ENCODE results near the gene TM4SF1.

The TM4SF1 gene

DNA sequence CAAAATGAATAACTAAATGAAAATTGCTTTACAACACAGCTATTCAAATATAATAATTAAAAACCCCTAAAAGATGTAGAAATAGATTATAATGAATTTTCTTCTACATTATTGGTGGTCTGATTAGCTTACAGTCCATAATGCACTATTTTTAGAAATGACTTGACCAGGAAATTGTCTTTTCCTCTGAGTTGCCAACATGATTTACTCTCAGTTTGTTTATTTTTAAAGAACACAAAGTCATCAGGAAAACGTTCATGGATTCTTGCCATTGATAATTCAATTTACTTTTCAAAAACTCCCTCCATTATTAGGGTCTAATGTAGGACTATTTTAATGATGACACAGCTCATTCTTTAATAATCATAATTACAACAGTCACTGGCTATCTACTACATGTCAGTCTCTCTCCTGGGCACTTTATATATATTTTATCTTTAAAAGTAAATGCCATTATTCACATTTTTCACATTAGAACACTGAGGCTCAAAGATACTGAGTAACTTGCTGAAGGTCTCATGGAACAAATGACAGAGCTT is 45.2 kb downstream of the TM4SF1 start:
- TF ChIP-seq, protein P1, sequence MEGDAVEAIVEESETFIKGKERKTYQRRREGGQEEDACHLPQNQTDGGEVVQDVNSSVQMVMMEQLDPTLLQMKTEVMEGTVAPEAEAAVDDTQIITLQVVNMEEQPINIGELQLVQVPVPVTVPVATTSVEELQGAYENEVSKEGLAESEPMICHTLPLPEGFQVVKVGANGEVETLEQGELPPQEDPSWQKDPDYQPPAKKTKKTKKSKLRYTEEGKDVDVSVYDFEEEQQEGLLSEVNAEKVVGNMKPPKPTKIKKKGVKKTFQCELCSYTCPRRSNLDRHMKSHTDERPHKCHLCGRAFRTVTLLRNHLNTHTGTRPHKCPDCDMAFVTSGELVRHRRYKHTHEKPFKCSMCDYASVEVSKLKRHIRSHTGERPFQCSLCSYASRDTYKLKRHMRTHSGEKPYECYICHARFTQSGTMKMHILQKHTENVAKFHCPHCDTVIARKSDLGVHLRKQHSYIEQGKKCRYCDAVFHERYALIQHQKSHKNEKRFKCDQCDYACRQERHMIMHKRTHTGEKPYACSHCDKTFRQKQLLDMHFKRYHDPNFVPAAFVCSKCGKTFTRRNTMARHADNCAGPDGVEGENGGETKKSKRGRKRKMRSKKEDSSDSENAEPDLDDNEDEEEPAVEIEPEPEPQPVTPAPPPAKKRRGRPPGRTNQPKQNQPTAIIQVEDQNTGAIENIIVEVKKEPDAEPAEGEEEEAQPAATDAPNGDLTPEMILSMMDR (IDR thresholded peaks at IDR 0.05; ENCODE audit: insufficient read depth, low read depth, low read length, missing control alignments), result no peak
- no peak for DNase-seq (ENCODE audit: low read depth)
- H3K4me3 ChIP-seq (ENCODE audit: low read length), result no peak overlapping the region

DNA sequence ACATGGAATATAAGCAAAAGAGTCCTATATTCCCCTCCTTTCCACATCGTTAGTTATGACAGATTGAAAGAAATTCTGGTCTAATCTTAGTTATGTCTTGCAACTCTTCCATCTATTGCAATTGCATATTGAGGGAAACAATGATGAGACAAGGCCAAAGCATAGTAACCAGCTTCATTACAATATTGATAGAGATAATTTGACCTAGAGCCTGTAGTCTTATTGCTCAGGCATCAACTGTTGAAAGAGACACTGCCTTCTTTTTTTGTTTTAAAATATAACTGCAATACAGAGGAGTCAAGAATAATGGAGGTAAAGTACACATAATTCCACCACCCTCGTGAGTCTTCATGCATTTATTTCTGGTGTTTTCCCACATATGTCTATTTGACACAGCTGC is 46.1 kb downstream of the TM4SF1 start:
- no peak for DNase-seq (ENCODE audit: low read depth)
- no peak overlapping the region for H3K4me3 ChIP-seq (ENCODE audit: low read length)

DNA sequence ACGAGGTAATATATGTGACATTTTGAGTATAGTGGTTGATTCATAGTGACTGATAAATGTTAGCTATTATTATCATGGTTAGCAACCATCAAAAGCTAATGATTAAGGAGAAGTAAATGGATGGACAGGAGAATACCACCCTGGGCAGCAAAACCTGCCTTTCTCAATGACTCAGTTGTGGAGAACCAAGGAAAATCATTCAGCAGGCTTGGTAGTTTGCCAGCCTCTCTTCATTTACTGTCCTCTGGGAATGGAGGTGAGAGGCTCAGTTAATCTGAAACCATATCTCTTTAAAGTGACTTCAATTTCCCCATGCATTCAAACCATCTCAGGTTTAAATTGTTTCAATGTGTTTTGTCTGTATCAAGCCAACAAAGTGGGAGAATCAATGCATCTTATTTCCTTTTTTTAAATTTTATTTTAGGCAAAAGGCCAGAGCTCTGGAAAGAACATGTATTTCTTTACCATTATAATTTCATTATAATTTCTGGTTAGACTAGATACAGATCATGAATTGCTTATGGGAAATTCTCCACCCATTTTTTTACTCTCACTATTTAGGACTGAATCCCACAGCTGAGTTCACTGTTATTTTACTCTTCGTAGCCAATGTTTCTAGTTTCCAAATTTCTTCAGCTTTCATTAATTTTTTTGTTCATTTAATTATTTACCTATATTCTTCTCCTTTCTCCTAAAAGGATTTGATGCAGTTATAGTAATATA is 46.7 kb downstream of the TM4SF1 start:
- DNase-seq (ENCODE audit: low read depth), result peak; percentile 66
- no peak overlapping the region for H3K4me3 ChIP-seq (ENCODE audit: low read length)
- TF ChIP-seq, protein P1 (IDR thresholded peaks at IDR 0.05; ENCODE audit: insufficient read depth, low read depth, low read length, missing control alignments), result no peak

More for the DNA sequence above, 46.1 kb downstream of the TM4SF1 start:
- TF ChIP-seq, protein P1 (IDR thresholded peaks at IDR 0.05; ENCODE audit: insufficient read depth, low read depth, low read length, missing control alignments), result no peak

DNA sequence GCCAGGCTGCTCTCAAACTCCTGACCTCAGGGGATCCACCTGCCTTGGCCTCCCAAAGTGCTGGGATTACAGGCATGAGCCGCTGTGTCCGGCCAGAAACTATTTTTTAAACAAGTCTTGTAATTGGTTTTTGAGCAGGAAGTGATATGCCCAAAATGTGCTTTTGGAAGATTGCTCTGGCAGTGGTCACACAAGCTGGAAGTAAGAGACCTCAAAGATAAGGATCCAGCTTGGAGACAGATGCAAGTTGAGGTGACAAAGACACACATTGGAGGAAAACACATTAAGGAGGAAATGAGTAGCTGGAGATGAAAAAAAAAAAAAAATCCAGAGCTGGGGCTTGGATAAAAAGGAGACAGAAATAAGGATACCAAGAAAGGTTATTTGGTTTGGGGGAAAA is 50.3 kb downstream of the TM4SF1 start:
- no peak overlapping the region for H3K4me3 ChIP-seq (ENCODE audit: low read length)
- TF ChIP-seq, protein P1 (IDR thresholded peaks at IDR 0.05; ENCODE audit: insufficient read depth, low read depth, low read length, missing control alignments), result no peak
- DNase-seq (ENCODE audit: low read depth), result no peak

- H3K4me3 ChIP-seq (ENCODE audit: low read length), result no peak overlapping the region
- no peak for DNase-seq (ENCODE audit: low read depth)
- TF ChIP-seq, protein P1 (IDR thresholded peaks at IDR 0.05; ENCODE audit: insufficient read depth, low read depth, low read length, missing control alignments), result no peak
Observed at GRCh38 chr3:149325581-149325980, 51.9 kb downstream of the TM4SF1 start.

GRCh38 chr3:149324332-149324731 is 53.1 kb downstream of the TM4SF1 start:
- no peak for DNase-seq (ENCODE audit: low read depth)
- H3K4me3 ChIP-seq (ENCODE audit: low read length), result no peak overlapping the region
- TF ChIP-seq, protein P1 (IDR thresholded peaks at IDR 0.05; ENCODE audit: insufficient read depth, low read depth, low read length, missing control alignments), result no peak

GRCh38 chr3:149321640-149322039 is 55.8 kb downstream of the TM4SF1 start:
- no peak overlapping the region for H3K4me3 ChIP-seq (ENCODE audit: low read length)
- TF ChIP-seq, protein P1 (IDR thresholded peaks at IDR 0.05; ENCODE audit: insufficient read depth, low read depth, low read length, missing control alignments), result no peak
- no peak for DNase-seq (ENCODE audit: low read depth)

Data from epithelial cell of esophagus (primary cell).